IPS-15b (cell line): ENCODE results near the gene LSP1.
"Not testable (repeated sequence)": the region's sequence is repeated elsewhere in the genome, so short reads cannot be mapped to it uniquely, and the experiment has no call there.

ENCODE experiments used
- H3K27me3 ChIP-seq: one replicate; pipeline ENCODE4 v1.6.1; 2013; ENCODE audit warnings: low read length; ENCODE audit not compliant: control insufficient read depth, insufficient read depth
- H3K36me3 ChIP-seq: one replicate; pipeline ENCODE4 v1.6.1; 2013; ENCODE audit warnings: low read length; ENCODE audit not compliant: control insufficient read depth, insufficient read depth
- H3K4me1 ChIP-seq: one replicate; pipeline ENCODE4 v1.6.1; 2013; ENCODE audit warnings: mild to moderate bottlenecking, low read length; ENCODE audit not compliant: control insufficient read depth, insufficient read depth
- H3K4me3 ChIP-seq: one replicate; pipeline ENCODE4 v1.5.1; 2013; ENCODE audit warnings: low read depth, low read length
- H3K9ac ChIP-seq: one replicate; pipeline ENCODE4 v1.6.1; 2013; ENCODE audit warnings: low read depth, mild to moderate bottlenecking, low read length
- H3K9me3 ChIP-seq: one replicate; pipeline ENCODE4 v1.6.1; 2013; ENCODE audit warnings: mild to moderate bottlenecking, low read length; ENCODE audit not compliant: control insufficient read depth, insufficient read depth

Gene LSP1

GRCh38 chr11:1874441-1875092 lies 21.7 kb downstream of the LSP1 start:
- H3K4me3 ChIP-seq, H3K36me3 ChIP-seq, H3K4me1 ChIP-seq, H3K9me3 ChIP-seq, H3K9ac ChIP-seq, H3K27me3 ChIP-seq: not testable (repeated sequence)

GRCh38 chr11:1875093-1875850 lies 22.4 kb downstream of the LSP1 start:
- Histone ChIP-seq H3K4me1 (no peaks in the 10 kb centered on the region), H3K9me3 (no peaks in the 10 kb centered on the region), H3K27me3 (no peaks in the 10 kb centered on the region), H3K9ac (no peak overlapping the region), H3K36me3 (no peaks in the 10 kb centered on the region), H3K4me3 (no peak overlapping the region)

- H3K36me3 ChIP-seq, H3K4me1 ChIP-seq, H3K4me3 ChIP-seq, H3K27me3 ChIP-seq, H3K9ac ChIP-seq, H3K9me3 ChIP-seq: not testable (repeated sequence)
These were observed 23.0 kb downstream of the LSP1 start for GRCh38 chr11:1875851-1876301.

GRCh38 chr11:1876361-1877063 lies 23.6 kb downstream of the LSP1 start:
- Histone ChIP-seq H3K4me1 (no peaks in the 10 kb centered on the region), H3K9me3 (no peaks in the 10 kb centered on the region), H3K36me3 (no peaks in the 10 kb centered on the region), H3K4me3 (no peak overlapping the region), H3K27me3 (no peaks in the 10 kb centered on the region), H3K9ac (no peak overlapping the region)

- no peaks in the 10 kb centered on the region for H3K27me3 ChIP-seq
- H3K36me3 ChIP-seq, result no peaks in the 10 kb centered on the region
- H3K4me1 ChIP-seq, result no peaks in the 10 kb centered on the region
- H3K4me3 ChIP-seq, result no peak overlapping the region
- no peak overlapping the region for H3K9ac ChIP-seq
- no peaks in the 10 kb centered on the region for H3K9me3 ChIP-seq
These were observed 24.6 kb downstream of the LSP1 start for GRCh38 chr11:1877211-1878136.

- H3K27me3 ChIP-seq, result no peaks in the 10 kb centered on the region
- H3K4me1 ChIP-seq, result no peaks in the 10 kb centered on the region
- no peaks in the 10 kb centered on the region for H3K9me3 ChIP-seq
These were observed 25.5 kb downstream of the LSP1 start for GRCh38 chr11:1878137-1879031.

GRCh38 chr11:1879342-1879940 lies 26.6 kb downstream of the LSP1 start:
- no peaks in the 10 kb centered on the region for H3K9me3 ChIP-seq
- no peaks in the 10 kb centered on the region for H3K27me3 ChIP-seq
- H3K9ac ChIP-seq, result no peak overlapping the region
- no peak overlapping the region for H3K4me3 ChIP-seq
- H3K36me3 ChIP-seq, result no peaks in the 10 kb centered on the region
- H3K4me1 ChIP-seq, result no peaks in the 10 kb centered on the region

More at GRCh38 chr11:1878137-1879031, 25.5 kb downstream of the LSP1 start:
- no peak overlapping the region for H3K9ac ChIP-seq
- H3K4me3 ChIP-seq, result no peak overlapping the region
- no peaks in the 10 kb centered on the region for H3K36me3 ChIP-seq

GRCh38 chr11:1879941-1880720 lies 27.2 kb downstream of the LSP1 start:
- no peak overlapping the region for H3K4me3 ChIP-seq
- H3K9ac ChIP-seq, result no peak overlapping the region

GRCh38 chr11:1880746-1881441 lies 28.0 kb downstream of the LSP1 start:
- Histone ChIP-seq H3K36me3 (no peaks in the 10 kb centered on the region), H3K4me1 (no peaks in the 10 kb centered on the region), H3K9me3 (no peaks in the 10 kb centered on the region), H3K27me3 (no peaks in the 10 kb centered on the region), H3K4me3 (no peak overlapping the region), H3K9ac (no peak overlapping the region)

More at GRCh38 chr11:1879941-1880720, 27.2 kb downstream of the LSP1 start:
- Histone ChIP-seq H3K4me1 (no peaks in the 10 kb centered on the region), H3K36me3 (no peaks in the 10 kb centered on the region), H3K9me3 (no peaks in the 10 kb centered on the region), H3K27me3 (no peaks in the 10 kb centered on the region)
